ENCODE measurements around the gene ENPEP. TPM values are rescaled to one million over a fixed set of nuclear protein-coding genes. Genes with fewer than 3 reads are reported as not detected.
"Not testable (repeated sequence)": the region's sequence is repeated elsewhere in the genome, so short reads cannot be mapped to it uniquely, and the experiment has no call there.

The ENPEP gene
- total RNA-seq, 1 experiment from 2014 or later = 1.3 TPM

GRCh38 chr4:110484767-110485166 lies 8.8 kb downstream of the ENPEP start:
- DNase-seq (ENCODE audit: extremely low read depth, low read depth) = no peak

DNA sequence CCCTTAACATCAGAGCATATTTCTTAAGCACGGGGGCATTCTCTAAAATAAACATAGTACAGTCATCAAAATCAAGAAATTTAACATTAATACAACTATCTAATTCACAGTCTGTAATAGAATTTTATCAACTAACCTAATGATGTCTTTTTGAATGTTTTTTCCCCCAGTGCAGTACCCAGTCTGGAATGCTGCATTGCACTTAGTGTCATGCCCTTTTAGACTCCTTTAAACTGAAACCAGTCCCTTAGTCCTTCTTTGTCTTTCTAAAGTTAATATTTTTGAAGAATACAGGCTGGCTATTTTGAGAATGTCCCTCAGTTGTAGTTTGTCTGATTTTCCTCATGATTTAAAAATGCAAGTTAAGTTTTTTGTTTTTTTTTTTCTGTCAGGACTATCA lies 9.5 kb downstream of the ENPEP start:
- DNase-seq (ENCODE audit: extremely low read depth, low read depth) = no peak

DNA sequence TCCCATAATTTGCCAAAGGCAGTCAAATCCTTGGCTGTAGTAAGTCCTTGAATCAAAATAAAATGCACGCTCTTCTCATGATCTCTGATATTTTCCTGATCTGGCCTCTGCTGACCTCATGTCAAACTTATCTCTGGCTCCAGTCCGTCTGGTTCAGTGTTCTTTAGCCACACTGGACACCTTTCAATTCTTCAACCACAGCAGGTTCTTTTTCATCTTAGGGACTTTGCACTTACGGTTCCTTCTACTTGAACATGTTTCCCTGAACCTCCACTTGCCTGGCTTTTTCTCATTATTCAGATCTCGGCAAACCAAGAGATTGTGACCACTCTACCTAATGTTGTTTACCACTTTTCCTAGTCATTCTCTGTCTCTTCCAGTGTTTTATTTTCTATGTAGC lies 10.3 kb downstream of the ENPEP start:
- no peak for DNase-seq (ENCODE audit: extremely low read depth, low read depth)

DNA sequence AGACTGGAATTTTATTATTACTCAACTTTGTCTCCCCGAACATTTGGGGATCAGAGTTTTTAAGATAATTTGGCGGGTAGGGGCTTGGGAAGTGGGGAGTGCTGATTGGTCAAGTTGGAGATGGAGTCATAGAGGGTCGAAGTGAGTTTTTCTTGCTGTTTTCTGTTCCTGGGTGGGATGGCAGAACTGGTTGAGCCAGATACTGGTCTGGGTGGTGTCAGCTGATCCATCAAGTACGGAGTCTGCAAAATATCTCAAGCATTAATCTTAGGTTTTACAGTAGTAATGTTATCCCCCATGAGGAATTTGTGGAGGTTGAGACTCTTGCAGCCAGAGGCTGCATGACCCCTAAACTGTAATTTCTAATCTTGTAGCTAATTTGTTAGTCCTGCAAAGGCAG lies 10.9 kb downstream of the ENPEP start:
- not testable (repeated sequence) for DNase-seq (ENCODE audit: extremely low read depth, low read depth)

GRCh38 chr4:110487873-110488272 lies 11.9 kb downstream of the ENPEP start:
- DNase-seq (ENCODE audit: extremely low read depth, low read depth) = no peak

- DNase-seq (ENCODE audit: extremely low read depth, low read depth) = no peak
Observed at GRCh38 chr4:110489901-110490508, 14.1 kb downstream of the ENPEP start.

- no peak for DNase-seq (ENCODE audit: extremely low read depth, low read depth)
Observed at GRCh38 chr4:110492522-110492921, 16.6 kb downstream of the ENPEP start.

DNA sequence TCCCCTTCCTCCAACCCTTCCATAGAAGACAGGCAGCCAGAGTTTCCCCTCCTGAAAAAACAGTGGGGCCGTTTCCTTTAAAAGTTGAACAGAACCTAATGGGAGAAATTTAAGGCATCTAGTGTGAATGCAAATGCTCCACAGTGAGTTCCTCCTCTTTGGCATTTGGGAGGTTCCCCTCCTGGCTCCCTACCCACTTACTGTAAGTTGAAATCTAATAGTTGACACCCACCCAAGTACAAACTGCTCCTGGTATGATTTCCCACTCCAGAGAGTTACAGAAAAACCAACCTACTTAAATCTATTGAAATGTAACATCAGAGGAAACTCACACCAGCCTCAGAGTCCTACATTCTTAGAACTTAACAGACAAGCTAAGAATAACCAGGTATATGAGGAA lies 17.6 kb downstream of the ENPEP start:
- no peak for DNase-seq (ENCODE audit: extremely low read depth, low read depth)

- DNase-seq (ENCODE audit: extremely low read depth, low read depth) = no peak
Observed at GRCh38 chr4:110498420-110498819, 22.5 kb downstream of the ENPEP start.

- DNase-seq (ENCODE audit: extremely low read depth, low read depth) = no peak
Observed at GRCh38 chr4:110499126-110499525, 23.2 kb downstream of the ENPEP start.

DNA sequence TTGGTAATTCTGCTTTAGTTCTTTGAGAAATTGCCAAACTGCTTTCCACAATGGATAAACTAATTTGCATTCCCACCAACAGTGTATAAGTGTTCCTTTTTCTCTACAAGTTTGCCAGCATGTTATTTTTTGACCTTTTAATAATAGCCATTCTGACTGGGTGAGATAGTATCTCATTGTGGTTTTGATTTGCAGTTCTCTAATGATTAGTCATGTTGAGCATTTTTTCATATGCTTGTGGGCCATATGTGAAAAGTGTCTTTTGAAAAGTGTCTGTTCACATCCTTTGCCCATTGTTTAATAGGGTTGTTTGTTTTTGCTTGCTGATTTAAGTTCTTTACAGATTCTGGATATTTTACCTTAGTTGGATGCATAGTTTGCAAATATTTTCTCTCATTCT lies 25.9 kb downstream of the ENPEP start:
- DNase-seq (ENCODE audit: extremely low read depth, low read depth) = no peak

GRCh38 chr4:110503270-110504083 lies 27.5 kb downstream of the ENPEP start:
- DNase-seq (ENCODE audit: extremely low read depth, low read depth) = no peak

DNA sequence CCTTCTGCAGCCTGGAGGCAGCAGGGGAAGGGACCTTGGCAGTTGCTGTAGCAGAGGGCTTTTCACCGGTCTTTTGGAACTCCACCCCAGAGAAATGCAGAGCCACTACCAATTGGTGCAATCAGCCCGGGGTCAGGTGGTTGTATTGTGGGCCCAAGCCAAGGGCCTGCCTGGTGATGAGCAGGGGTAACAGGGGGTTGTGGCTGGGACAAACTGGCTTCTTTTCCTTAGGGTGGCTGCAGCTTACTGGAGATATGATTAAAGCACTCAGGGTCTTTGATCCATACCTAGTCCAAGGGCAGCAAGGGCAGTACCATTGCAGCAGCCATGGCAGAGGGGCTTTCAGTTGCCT lies 28.1 kb downstream of the ENPEP start:
- DNase-seq (ENCODE audit: extremely low read depth, low read depth) = no peak

GRCh38 chr4:110505440-110505839 lies 29.5 kb downstream of the ENPEP start:
- no peak for DNase-seq (ENCODE audit: extremely low read depth, low read depth)

- DNase-seq (ENCODE audit: extremely low read depth, low read depth) = peak; percentile 20
Observed at GRCh38 chr4:110508827-110509710, 33.1 kb downstream of the ENPEP start.

GRCh38 chr4:110510277-110510676 lies 34.3 kb downstream of the ENPEP start:
- no peak for DNase-seq (ENCODE audit: extremely low read depth, low read depth)

DNA sequence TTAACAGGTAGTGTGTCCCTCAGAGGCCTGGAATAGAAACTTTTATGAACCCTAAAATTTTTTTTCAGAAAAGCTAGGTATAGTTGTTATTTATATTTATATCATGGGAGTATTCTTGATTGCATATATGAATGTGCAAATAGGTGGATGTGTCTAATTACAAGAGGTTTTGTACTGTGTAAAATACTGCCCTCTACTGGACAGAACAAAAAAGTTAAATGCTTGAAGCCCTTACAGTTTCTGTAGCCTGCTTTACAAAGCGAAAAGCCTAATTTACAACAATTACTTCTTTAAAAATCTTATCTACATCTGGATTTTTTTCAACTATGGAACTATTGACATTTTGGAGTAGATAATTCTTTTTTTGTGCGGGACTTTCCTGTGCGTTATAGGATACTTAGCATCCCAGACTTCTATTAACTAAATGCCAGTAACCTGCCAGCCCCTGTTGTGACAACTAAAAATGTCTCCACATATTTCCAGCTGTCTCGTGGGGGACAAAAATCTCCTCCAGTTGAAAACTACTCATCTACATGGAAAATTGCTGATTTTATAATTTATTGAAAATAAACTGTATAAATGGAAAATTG lies 35.1 kb downstream of the ENPEP start:
- DNase-seq (ENCODE audit: extremely low read depth, low read depth) = peak; percentile 45

- DNase-seq (ENCODE audit: extremely low read depth, low read depth) = no peak
Observed at GRCh38 chr4:110512901-110513300, 36.9 kb downstream of the ENPEP start.

GRCh38 chr4:110514889-110515479 lies 39.0 kb downstream of the ENPEP start:
- peak; percentile 30 for DNase-seq (ENCODE audit: extremely low read depth, low read depth)

DNA sequence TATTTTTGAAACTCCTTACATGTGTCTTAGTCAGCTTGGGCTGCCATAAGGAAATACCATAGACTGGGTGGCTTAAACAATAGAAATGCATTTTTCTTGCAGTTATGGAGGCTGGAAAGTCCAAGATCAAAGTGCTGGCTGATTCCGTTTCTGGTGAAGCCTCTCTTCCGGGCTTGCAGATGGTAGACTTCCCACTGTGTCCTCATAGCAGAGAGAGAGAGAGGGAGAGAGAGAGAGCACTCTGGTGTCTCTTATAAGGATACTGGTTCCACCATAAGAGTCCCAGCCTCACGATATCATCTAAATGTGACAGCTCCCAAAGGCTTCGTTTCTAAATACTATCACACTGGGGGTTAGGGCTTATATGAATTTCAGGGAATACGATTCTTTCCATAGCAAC lies 39.7 kb downstream of the ENPEP start:
- DNase-seq (ENCODE audit: extremely low read depth, low read depth) = peak; percentile 7
